SK-N-MC (cell line): Measurements from ENCODE around the gene BLOC1S6.

Source experiments
- EZH2 ChIP-seq: fragments of 200-600 bp; sonication (generic); IDR thresholded peaks from one replicate; pipeline ENCODE4 v1.6.1; 2017; ENCODE audit warnings: antibody characterized with exemption
- FOXP2 ChIP-seq: optimal IDR thresholded peaks from 2 replicates; pipeline ENCODE3; 2011; ENCODE audit warnings: mild to moderate bottlenecking, moderate library complexity; ENCODE audit not compliant: insufficient read depth; ENCODE audit errors: extremely low read length, control extremely low read depth
- POLR2AphosphoS5 ChIP-seq: IDR thresholded peaks from 2 replicates; pipeline ENCODE4 v1.6.1; 2012; ENCODE audit warnings: mild to moderate bottlenecking, low read depth, low read length, borderline replicate concordance

- TF ChIP-seq EZH2, result no peak
- no peak for TF ChIP-seq POLR2AphosphoS5
- TF ChIP-seq FOXP2, result no peak
These were observed 54.2 kb downstream of the BLOC1S6 start for GRCh38 chr15:45641374-45641781.
